Prostate gland (tissue), 2 donors: ENCODE measurements around the gene HARBI1.

ENCODE experiments used
- POLR2A ChIP-seq: fragments of 450-650 bp; IDR thresholded peaks from one replicate; pipeline ENCODE4 v1.6.1; 2016; ENCODE audit warnings: antibody characterized with exemption, mild to moderate bottlenecking
- TF ChIP-seq, protein P1 (sequence below), 4 experiments: fragments of 200-600 bp in 2 of 4; fragments of 450-650 bp in 2 of 4; sonication (generic) in 2 of 4; IDR thresholded peaks; 1 replicate in 3 of 4; 2 replicates in 1 of 4; pipeline ENCODE4 v1.5.1; 2016 to 2019; ENCODE audit warnings: antibody characterized with exemption in 4 of 4, mild to moderate bottlenecking in 2 of 4, moderate library complexity in 2 of 4

DNA sequence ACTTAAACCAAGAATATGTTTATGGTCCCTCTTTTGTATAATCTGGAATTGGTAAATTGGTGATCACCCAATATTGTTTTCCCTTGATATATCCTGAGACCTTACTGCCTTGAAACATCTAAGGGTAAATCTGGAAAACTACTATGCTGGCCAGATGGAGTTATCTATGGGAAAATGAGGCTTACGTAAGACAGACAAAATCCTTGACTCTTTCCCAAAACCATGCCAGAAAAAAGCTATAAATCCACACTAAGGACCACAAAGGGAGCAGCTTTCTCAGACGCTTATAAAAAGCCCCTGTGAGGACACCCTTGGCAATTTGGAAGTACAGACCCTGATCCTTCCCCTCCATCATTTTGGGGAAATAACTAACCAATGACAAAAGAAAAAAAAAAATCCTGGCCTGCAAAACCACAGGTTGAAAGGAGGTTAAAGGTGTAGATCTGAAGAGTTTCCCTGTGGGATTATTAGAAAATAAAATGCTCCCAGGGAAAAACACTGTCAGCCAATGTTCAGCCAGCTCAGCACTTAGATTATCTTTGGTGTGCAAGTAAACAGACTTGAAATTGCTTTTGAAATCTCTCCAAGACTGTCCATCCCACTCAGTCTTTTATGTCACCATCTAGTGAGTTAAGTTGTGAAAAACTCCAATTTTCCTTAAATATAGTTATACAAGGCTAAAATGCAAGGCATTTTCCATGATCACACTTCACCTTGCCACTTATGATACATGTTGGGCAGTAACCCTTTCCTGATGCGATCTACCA is 16.6 kb downstream of the HARBI1 start:
- TF ChIP-seq, protein P1, sequence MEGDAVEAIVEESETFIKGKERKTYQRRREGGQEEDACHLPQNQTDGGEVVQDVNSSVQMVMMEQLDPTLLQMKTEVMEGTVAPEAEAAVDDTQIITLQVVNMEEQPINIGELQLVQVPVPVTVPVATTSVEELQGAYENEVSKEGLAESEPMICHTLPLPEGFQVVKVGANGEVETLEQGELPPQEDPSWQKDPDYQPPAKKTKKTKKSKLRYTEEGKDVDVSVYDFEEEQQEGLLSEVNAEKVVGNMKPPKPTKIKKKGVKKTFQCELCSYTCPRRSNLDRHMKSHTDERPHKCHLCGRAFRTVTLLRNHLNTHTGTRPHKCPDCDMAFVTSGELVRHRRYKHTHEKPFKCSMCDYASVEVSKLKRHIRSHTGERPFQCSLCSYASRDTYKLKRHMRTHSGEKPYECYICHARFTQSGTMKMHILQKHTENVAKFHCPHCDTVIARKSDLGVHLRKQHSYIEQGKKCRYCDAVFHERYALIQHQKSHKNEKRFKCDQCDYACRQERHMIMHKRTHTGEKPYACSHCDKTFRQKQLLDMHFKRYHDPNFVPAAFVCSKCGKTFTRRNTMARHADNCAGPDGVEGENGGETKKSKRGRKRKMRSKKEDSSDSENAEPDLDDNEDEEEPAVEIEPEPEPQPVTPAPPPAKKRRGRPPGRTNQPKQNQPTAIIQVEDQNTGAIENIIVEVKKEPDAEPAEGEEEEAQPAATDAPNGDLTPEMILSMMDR (IDR thresholded peaks at IDR 0.05): no peak
- TF ChIP-seq POLR2A: no peak
